Nephron progenitor cell (in vitro differentiated cells): ENCODE data around the gene PTPRK.

Experiments
- DNase-seq: peaks from one replicate; pipeline ENCODE4 v3.0.0; 2021
- H3K27ac Mint-ChIP-seq: 2 replicates; pipeline ENCODE4 v1.8.0; 2021; ENCODE audit warnings: mild to moderate bottlenecking, moderate library complexity, mixed read lengths
- H3K27me3 Mint-ChIP-seq: 2 replicates; pipeline ENCODE4 v1.8.0; 2021; ENCODE audit warnings: mild to moderate bottlenecking, low read depth, mixed read lengths; ENCODE audit not compliant: poor library complexity
- H3K36me3 Mint-ChIP-seq: 2 replicates; pipeline ENCODE4 v1.8.0; 2021; ENCODE audit warnings: low read depth, mixed read lengths
- H3K4me1 Mint-ChIP-seq: 2 replicates; pipeline ENCODE4 v1.8.0; 2021; ENCODE audit warnings: mixed read lengths
- H3K4me3 Mint-ChIP-seq: 2 replicates; pipeline ENCODE4 v1.8.0; 2021; ENCODE audit warnings: mild to moderate bottlenecking, moderate library complexity, mixed read lengths
- H3K9me3 Mint-ChIP-seq: 2 replicates; pipeline ENCODE4 v1.8.0; 2021; ENCODE audit warnings: mild to moderate bottlenecking, moderate library complexity, mixed read lengths
- CTCF ChIP-seq: fragments of 200-600 bp; sonication (generic); IDR thresholded peaks from 2 replicates; pipeline ENCODE4 v1.5.0; 2021; ENCODE audit warnings: antibody characterized with exemption

The PTPRK gene

GRCh38 chr6:128095362-128095761, 425.0 kb downstream of the PTPRK start:
- Mint-ChIP-seq H3K27me3 (no peaks in the 10 kb centered on the region), H3K9me3 (no peaks in the 10 kb centered on the region)

GRCh38 chr6:128079021-128079420, 441.4 kb downstream of the PTPRK start:
- peak overlapping the region; percentile 17 for H3K27ac Mint-ChIP-seq
- DNase-seq, result no peak
- no peak overlapping the region for H3K4me3 Mint-ChIP-seq
- H3K27me3 Mint-ChIP-seq, result no peaks in the 10 kb centered on the region
- H3K4me1 Mint-ChIP-seq, result no peaks in the 10 kb centered on the region
- TF ChIP-seq CTCF, result no peak
- peaks cover 35% of the 10 kb centered on the region for H3K36me3 Mint-ChIP-seq
- H3K9me3 Mint-ChIP-seq, result no peaks in the 10 kb centered on the region

More at GRCh38 chr6:128095362-128095761, 425.0 kb downstream of the PTPRK start:
- no peak for TF ChIP-seq CTCF
- no peak overlapping the region for H3K27ac Mint-ChIP-seq
- H3K4me3 Mint-ChIP-seq, result no peak overlapping the region
- DNase-seq, result no peak
- peaks cover 28% of the 10 kb centered on the region for H3K4me1 Mint-ChIP-seq
- H3K36me3 Mint-ChIP-seq, result no peaks in the 10 kb centered on the region

- TF ChIP-seq CTCF, result no peak
- Mint-ChIP-seq H3K4me1 (no peaks in the 10 kb centered on the region), H3K4me3 (no peak overlapping the region), H3K9me3 (no peaks in the 10 kb centered on the region), H3K36me3 (peaks cover 35% of the 10 kb centered on the region), H3K27me3 (no peaks in the 10 kb centered on the region), H3K27ac (no peak overlapping the region)
- DNase-seq, result no peak
These were observed 442.1 kb downstream of the PTPRK start for GRCh38 chr6:128078276-128078675.

GRCh38 chr6:128076843-128077242, 443.6 kb downstream of the PTPRK start:
- no peak for DNase-seq
- H3K36me3 Mint-ChIP-seq, result peaks cover 28% of the 10 kb centered on the region
- H3K27ac Mint-ChIP-seq, result no peak overlapping the region
- no peak for TF ChIP-seq CTCF
- H3K4me1 Mint-ChIP-seq, result no peaks in the 10 kb centered on the region
- H3K9me3 Mint-ChIP-seq, result no peaks in the 10 kb centered on the region
- no peaks in the 10 kb centered on the region for H3K27me3 Mint-ChIP-seq
- H3K4me3 Mint-ChIP-seq, result no peak overlapping the region

- H3K4me1 Mint-ChIP-seq, result no peaks in the 10 kb centered on the region
- H3K4me3 Mint-ChIP-seq, result no peak overlapping the region
- H3K36me3 Mint-ChIP-seq, result peaks cover 19% of the 10 kb centered on the region
These were observed 445.8 kb downstream of the PTPRK start for GRCh38 chr6:128074567-128074966.

More at GRCh38 chr6:128074567-128074966, 445.8 kb downstream of the PTPRK start:
- no peak for DNase-seq
- TF ChIP-seq CTCF, result no peak
- Mint-ChIP-seq H3K9me3 (no peaks in the 10 kb centered on the region), H3K27me3 (no peaks in the 10 kb centered on the region), H3K27ac (no peak overlapping the region)
